ENCODE measurements around the gene NELL1. TPM values are rescaled to one million over a fixed set of nuclear protein-coding genes. Genes with fewer than 3 reads are reported as not detected.

The NELL1 gene
- total RNA-seq, 2 donors from 2014 or later, result 0.09 to 0.11 TPM

- peaks cover 2% of the 10 kb centered on the region for H3K27me3 Mint-ChIP-seq (ENCODE audit: insufficient read depth)
- H3K36me3 Mint-ChIP-seq (ENCODE audit: low read depth), result no peaks in the 10 kb centered on the region
- TF ChIP-seq CTCF (conservative IDR thresholded peaks at IDR 0.05), result no peak
- no peak overlapping the region for H3K9ac ChIP-seq (ENCODE audit: extremely low read depth, low read length, poor library complexity, severe bottlenecking)
- peaks cover 14% of the 10 kb centered on the region for H3K4me1 ChIP-seq (ENCODE audit: control insufficient read depth, insufficient read depth, low read length)
- WGBS, 2 experiments (ENCODE audit: insufficient coverage in 1 of 2, insufficient read length in 1 of 2), result 84 to 88% methylated on average over 5 of the region's 5 CpGs
- H3K27me3 ChIP-seq (ENCODE audit: control insufficient read depth, insufficient read depth, low read length, poor library complexity, severe bottlenecking), result no peaks in the 10 kb centered on the region
- no peak overlapping the region for H3K4me3 ChIP-seq (ENCODE audit: low read length)
- H3K9me3 ChIP-seq (ENCODE audit: control insufficient read depth, low read length), result no peaks in the 10 kb centered on the region
- DNase-seq, result no peak
- peaks cover 7% of the 10 kb centered on the region for H3K4me1 Mint-ChIP-seq
- no peak overlapping the region for H3K4me3 Mint-ChIP-seq
- H3K36me3 ChIP-seq (ENCODE audit: control insufficient read depth, insufficient read depth, low read length), result no peaks in the 10 kb centered on the region
- H3K27ac ChIP-seq (ENCODE audit: low read depth, low read length), result no peak overlapping the region
- H3K9me3 Mint-ChIP-seq, result no peaks in the 10 kb centered on the region
- H3K27ac Mint-ChIP-seq, result no peak overlapping the region
Measured at GRCh38 chr11:21374376-21374775, 705.0 kb downstream of the NELL1 start.

GRCh38 chr11:21385669-21386440, 716.5 kb downstream of the NELL1 start:
- Histone ChIP-seq H3K4me3 (ENCODE audit: low read length) (no peak overlapping the region), H3K9me3 (ENCODE audit: control insufficient read depth, low read length) (no peaks in the 10 kb centered on the region), H3K9ac (ENCODE audit: extremely low read depth, low read length, poor library complexity, severe bottlenecking) (no peak overlapping the region), H3K4me1 (ENCODE audit: control insufficient read depth, insufficient read depth, low read length) (no peaks in the 10 kb centered on the region), H3K36me3 (ENCODE audit: control insufficient read depth, insufficient read depth, low read length) (no peaks in the 10 kb centered on the region), H3K27ac (ENCODE audit: low read depth, low read length) (no peak overlapping the region), H3K27me3 (ENCODE audit: control insufficient read depth, insufficient read depth, low read length, poor library complexity, severe bottlenecking) (no peaks in the 10 kb centered on the region)
- DNase-seq, result no peak
- WGBS, 2 experiments (ENCODE audit: insufficient coverage in 1 of 2, insufficient read length in 1 of 2), result 71 to 75% methylated on average over 2 to 4 of the region's 4 CpGs
- TF ChIP-seq CTCF (conservative IDR thresholded peaks at IDR 0.05), result no peak
- peaks cover 13% of the 10 kb centered on the region for H3K4me1 Mint-ChIP-seq
- no peaks in the 10 kb centered on the region for H3K27me3 Mint-ChIP-seq (ENCODE audit: insufficient read depth)
- no peak overlapping the region for H3K27ac Mint-ChIP-seq
- no peaks in the 10 kb centered on the region for H3K9me3 Mint-ChIP-seq
- no peaks in the 10 kb centered on the region for H3K36me3 Mint-ChIP-seq (ENCODE audit: low read depth)
- H3K4me3 Mint-ChIP-seq, result no peak overlapping the region

- H3K27me3 ChIP-seq (ENCODE audit: control insufficient read depth, insufficient read depth, low read length, poor library complexity, severe bottlenecking), result no peaks in the 10 kb centered on the region
- Mint-ChIP-seq H3K4me3 (no peak overlapping the region), H3K4me1 (no peaks in the 10 kb centered on the region), H3K27me3 (ENCODE audit: insufficient read depth) (no peaks in the 10 kb centered on the region), H3K9me3 (no peaks in the 10 kb centered on the region), H3K36me3 (ENCODE audit: low read depth) (no peaks in the 10 kb centered on the region), H3K27ac (no peak overlapping the region)
- TF ChIP-seq CTCF (conservative IDR thresholded peaks at IDR 0.05), result no peak
- DNase-seq, result no peak
- no peaks in the 10 kb centered on the region for H3K9me3 ChIP-seq (ENCODE audit: control insufficient read depth, low read length)
- H3K4me3 ChIP-seq (ENCODE audit: low read length), result no peak overlapping the region
- 93% methylated on average over 2 of the region's 5 CpGs; no CpG with 5 or more reads in 1 of the 2 experiments for WGBS, 2 experiments (ENCODE audit: insufficient coverage in 1 of 2, insufficient read length in 1 of 2)
- H3K36me3 ChIP-seq (ENCODE audit: control insufficient read depth, insufficient read depth, low read length), result no peaks in the 10 kb centered on the region
- no peak overlapping the region for H3K27ac ChIP-seq (ENCODE audit: low read depth, low read length)
- no peak overlapping the region for H3K9ac ChIP-seq (ENCODE audit: extremely low read depth, low read length, poor library complexity, severe bottlenecking)
- H3K4me1 ChIP-seq (ENCODE audit: control insufficient read depth, insufficient read depth, low read length), result no peaks in the 10 kb centered on the region
Measured at GRCh38 chr11:21390430-21390829, 721.0 kb downstream of the NELL1 start.
